Liver (tissue), 3 donors: ENCODE results near the gene NAP1L4.
A peak's percentile ranks its signal among the peaks of the same experiment; 100 is the strongest.

Experiments used
- NR2F2 ChIP-seq: IDR thresholded peaks from 2 replicates; pipeline ENCODE4 v1.6.1; 2016; ENCODE audit warnings: antibody characterized with exemption
- SP1 ChIP-seq: IDR thresholded peaks from 2 replicates; pipeline ENCODE4 v1.6.1; 2018; ENCODE audit warnings: antibody characterized with exemption, mild to moderate bottlenecking
- TAF1 ChIP-seq: conservative IDR thresholded peaks from 2 replicates; pipeline ENCODE4 v1.6.1; 2016; ENCODE audit warnings: antibody characterized with exemption, mild to moderate bottlenecking
- YY1 ChIP-seq: IDR thresholded peaks from 2 replicates; pipeline ENCODE4 v1.6.1; 2016; ENCODE audit warnings: antibody characterized with exemption, mild to moderate bottlenecking
- TF ChIP-seq, protein P1 (sequence below): IDR thresholded peaks from 2 replicates; pipeline ENCODE4 v1.6.1; 2016; ENCODE audit warnings: antibody characterized with exemption, mild to moderate bottlenecking
- TF ChIP-seq, protein P2 (sequence below): IDR thresholded peaks from 2 replicates; pipeline ENCODE4 v1.6.1; 2016; ENCODE audit warnings: antibody characterized with exemption
- TF ChIP-seq, protein P3 (sequence below): fragments of 150-350 bp; IDR thresholded peaks from 2 replicates; pipeline ENCODE4 v1.5.1; 2017; ENCODE audit warnings: improper control_type of control experiment, low read depth, low read length; ENCODE audit not compliant: missing input control
- donor health status: healthy.
- donor health status: healthy.

DNA sequence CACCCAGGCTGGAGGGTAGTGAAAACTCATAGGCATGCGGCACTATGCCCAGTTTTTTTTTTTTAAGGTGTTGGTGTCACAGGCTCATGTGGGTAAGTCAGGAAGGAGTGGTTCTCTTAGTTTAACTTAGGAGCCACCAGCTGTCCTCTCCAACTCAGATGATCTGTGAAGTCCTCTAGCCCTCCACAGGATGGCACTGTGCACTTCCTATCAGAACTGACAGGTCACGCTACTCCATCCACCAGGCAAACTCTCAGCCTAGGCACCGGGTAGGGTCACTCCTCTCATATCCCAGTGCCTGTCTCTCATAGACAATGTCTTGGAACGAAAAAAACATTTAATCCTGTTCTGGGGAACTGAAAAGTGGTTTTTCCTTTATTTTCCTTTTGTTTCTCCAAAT, 16.5 kb downstream of the NAP1L4 start:
- TF ChIP-seq, protein P1, sequence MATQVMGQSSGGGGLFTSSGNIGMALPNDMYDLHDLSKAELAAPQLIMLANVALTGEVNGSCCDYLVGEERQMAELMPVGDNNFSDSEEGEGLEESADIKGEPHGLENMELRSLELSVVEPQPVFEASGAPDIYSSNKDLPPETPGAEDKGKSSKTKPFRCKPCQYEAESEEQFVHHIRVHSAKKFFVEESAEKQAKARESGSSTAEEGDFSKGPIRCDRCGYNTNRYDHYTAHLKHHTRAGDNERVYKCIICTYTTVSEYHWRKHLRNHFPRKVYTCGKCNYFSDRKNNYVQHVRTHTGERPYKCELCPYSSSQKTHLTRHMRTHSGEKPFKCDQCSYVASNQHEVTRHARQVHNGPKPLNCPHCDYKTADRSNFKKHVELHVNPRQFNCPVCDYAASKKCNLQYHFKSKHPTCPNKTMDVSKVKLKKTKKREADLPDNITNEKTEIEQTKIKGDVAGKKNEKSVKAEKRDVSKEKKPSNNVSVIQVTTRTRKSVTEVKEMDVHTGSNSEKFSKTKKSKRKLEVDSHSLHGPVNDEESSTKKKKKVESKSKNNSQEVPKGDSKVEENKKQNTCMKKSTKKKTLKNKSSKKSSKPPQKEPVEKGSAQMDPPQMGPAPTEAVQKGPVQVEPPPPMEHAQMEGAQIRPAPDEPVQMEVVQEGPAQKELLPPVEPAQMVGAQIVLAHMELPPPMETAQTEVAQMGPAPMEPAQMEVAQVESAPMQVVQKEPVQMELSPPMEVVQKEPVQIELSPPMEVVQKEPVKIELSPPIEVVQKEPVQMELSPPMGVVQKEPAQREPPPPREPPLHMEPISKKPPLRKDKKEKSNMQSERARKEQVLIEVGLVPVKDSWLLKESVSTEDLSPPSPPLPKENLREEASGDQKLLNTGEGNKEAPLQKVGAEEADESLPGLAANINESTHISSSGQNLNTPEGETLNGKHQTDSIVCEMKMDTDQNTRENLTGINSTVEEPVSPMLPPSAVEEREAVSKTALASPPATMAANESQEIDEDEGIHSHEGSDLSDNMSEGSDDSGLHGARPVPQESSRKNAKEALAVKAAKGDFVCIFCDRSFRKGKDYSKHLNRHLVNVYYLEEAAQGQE = no peak
- TF ChIP-seq, protein P2, sequence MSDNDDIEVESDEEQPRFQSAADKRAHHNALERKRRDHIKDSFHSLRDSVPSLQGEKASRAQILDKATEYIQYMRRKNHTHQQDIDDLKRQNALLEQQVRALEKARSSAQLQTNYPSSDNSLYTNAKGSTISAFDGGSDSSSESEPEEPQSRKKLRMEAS = no peak
- TF ChIP-seq NR2F2 (no peak), TAF1 (no peak), YY1 (no peak), SP1 (no peak)
- TF ChIP-seq, protein P3, sequence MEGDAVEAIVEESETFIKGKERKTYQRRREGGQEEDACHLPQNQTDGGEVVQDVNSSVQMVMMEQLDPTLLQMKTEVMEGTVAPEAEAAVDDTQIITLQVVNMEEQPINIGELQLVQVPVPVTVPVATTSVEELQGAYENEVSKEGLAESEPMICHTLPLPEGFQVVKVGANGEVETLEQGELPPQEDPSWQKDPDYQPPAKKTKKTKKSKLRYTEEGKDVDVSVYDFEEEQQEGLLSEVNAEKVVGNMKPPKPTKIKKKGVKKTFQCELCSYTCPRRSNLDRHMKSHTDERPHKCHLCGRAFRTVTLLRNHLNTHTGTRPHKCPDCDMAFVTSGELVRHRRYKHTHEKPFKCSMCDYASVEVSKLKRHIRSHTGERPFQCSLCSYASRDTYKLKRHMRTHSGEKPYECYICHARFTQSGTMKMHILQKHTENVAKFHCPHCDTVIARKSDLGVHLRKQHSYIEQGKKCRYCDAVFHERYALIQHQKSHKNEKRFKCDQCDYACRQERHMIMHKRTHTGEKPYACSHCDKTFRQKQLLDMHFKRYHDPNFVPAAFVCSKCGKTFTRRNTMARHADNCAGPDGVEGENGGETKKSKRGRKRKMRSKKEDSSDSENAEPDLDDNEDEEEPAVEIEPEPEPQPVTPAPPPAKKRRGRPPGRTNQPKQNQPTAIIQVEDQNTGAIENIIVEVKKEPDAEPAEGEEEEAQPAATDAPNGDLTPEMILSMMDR = peak; percentile 44
